ENCODE data around the gene LIN28A. TPM values are rescaled to one million over a fixed set of nuclear protein-coding genes. Genes with fewer than 3 reads are reported as not detected.

LIN28A gene
- total RNA-seq, 1 donor from 2014 or later: 1.4 TPM

Other genes starting within 250 kb of the LIN28A start
- not detected for gene C1orf232, start 241.9 kb upstream of the LIN28A start, total RNA-seq (ENCODE audit: insufficient read depth, low replicate concordance)
- gene ZNF593, start 240.9 kb upstream of the LIN28A start, total RNA-seq (ENCODE audit: insufficient read depth, low replicate concordance): not detected
- gene ZNF593OS, start 239.0 kb upstream of the LIN28A start, total RNA-seq (ENCODE audit: insufficient read depth, low replicate concordance): not detected
- gene CNKSR1, start 233.3 kb upstream of the LIN28A start, total RNA-seq (ENCODE audit: insufficient read depth, low replicate concordance): not detected
- gene CATSPER4, start 220.2 kb upstream of the LIN28A start, total RNA-seq (ENCODE audit: insufficient read depth, low replicate concordance): 1.7 TPM
- 1.7 TPM for gene CEP85, start 176.6 kb upstream of the LIN28A start, total RNA-seq (ENCODE audit: insufficient read depth, low replicate concordance)
- 12.5 TPM for gene SH3BGRL3, start 130.7 kb upstream of the LIN28A start, total RNA-seq (ENCODE audit: insufficient read depth, low replicate concordance)
- gene UBXN11, start 104.2 kb upstream of the LIN28A start, total RNA-seq (ENCODE audit: insufficient read depth, low replicate concordance): 8.2 TPM
- not detected for gene CD52, start 92.9 kb upstream of the LIN28A start, total RNA-seq (ENCODE audit: insufficient read depth, low replicate concordance)
- 7.0 TPM for gene CRYBG2, start 56.7 kb upstream of the LIN28A start, total RNA-seq (ENCODE audit: insufficient read depth, low replicate concordance)
- 1.4 TPM for gene ZNF683, start 38.1 kb upstream of the LIN28A start, total RNA-seq (ENCODE audit: insufficient read depth, low replicate concordance)
- 26.2 TPM for gene DHDDS, start 21.5 kb downstream of the LIN28A start, total RNA-seq (ENCODE audit: insufficient read depth, low replicate concordance)
- gene HMGN2, start 61.6 kb downstream of the LIN28A start, total RNA-seq (ENCODE audit: insufficient read depth, low replicate concordance): 255 TPM
- 11.1 TPM for gene RPS6KA1, start 118.9 kb downstream of the LIN28A start, total RNA-seq (ENCODE audit: insufficient read depth, low replicate concordance)

Measured in umbilical cord (tissue), 1 donor.